Left ventricle myocardium inferior (tissue), 1 donor: Measurements from ENCODE around the gene INKA1. TPM values are rescaled to one million over a fixed set of nuclear protein-coding genes. Genes with fewer than 3 reads are reported as not detected.
"Not testable (repeated sequence)": the region's sequence is repeated elsewhere in the genome, so short reads cannot be mapped to it uniquely, and the experiment has no call there.

Experiments
- DNase-seq: peaks from one replicate; pipeline ENCODE4 v3.0.0-alpha.2; 2020
- H3K27ac ChIP-seq: fragments of 200-600 bp; replicated peaks from 2 replicates; pipeline ENCODE4 v1.8.0; 2021
- H3K27me3 ChIP-seq: fragments of 200-600 bp; 2 replicates; pipeline ENCODE4 v1.8.0; 2021; ENCODE audit warnings: low read depth
- H3K36me3 ChIP-seq: fragments of 200-600 bp; 2 replicates; pipeline ENCODE4 v1.8.0; 2021
- H3K4me1 ChIP-seq: fragments of 200-600 bp; 2 replicates; pipeline ENCODE4 v1.8.0; 2021
- H3K4me3 ChIP-seq: fragments of 200-600 bp; 2 replicates; pipeline ENCODE4 v1.8.0; 2021; ENCODE audit warnings: mild to moderate bottlenecking, moderate library complexity
- H3K9me3 ChIP-seq: fragments of 200-600 bp; replicated peaks from 2 replicates; pipeline ENCODE4 v1.8.0; 2021
- intact Hi-C: fragments of 100-400 bp; cut with micrococcal nuclease; formaldehyde crosslinking; loops from one replicate; pipeline ENCODE4 v1.11.0; 2022
- total RNA-seq: library from RNA; stranded (reverse); fragmentation: NEBNext Ultra II Directional; extraction: Animal tissue kit (Norgen Biotek cat#: 25700); gene quantifications from one replicate; pipeline ENCODE4 v1.2.1, GENCODE V29; 2021
- TF ChIP-seq, protein P1 (sequence below): fragments of 200-600 bp; IDR thresholded peaks from 2 replicates; pipeline ENCODE4 v1.8.0; 2021; ENCODE audit warnings: antibody characterized with exemption, mild to moderate bottlenecking, borderline replicate concordance
- donor health status: DM: no; HTN: yes; CAD: no; lungs with severe emphysema.

The INKA1 gene
- total RNA-seq, 1 donor from 2014 or later, result 2.3 TPM

DNA sequence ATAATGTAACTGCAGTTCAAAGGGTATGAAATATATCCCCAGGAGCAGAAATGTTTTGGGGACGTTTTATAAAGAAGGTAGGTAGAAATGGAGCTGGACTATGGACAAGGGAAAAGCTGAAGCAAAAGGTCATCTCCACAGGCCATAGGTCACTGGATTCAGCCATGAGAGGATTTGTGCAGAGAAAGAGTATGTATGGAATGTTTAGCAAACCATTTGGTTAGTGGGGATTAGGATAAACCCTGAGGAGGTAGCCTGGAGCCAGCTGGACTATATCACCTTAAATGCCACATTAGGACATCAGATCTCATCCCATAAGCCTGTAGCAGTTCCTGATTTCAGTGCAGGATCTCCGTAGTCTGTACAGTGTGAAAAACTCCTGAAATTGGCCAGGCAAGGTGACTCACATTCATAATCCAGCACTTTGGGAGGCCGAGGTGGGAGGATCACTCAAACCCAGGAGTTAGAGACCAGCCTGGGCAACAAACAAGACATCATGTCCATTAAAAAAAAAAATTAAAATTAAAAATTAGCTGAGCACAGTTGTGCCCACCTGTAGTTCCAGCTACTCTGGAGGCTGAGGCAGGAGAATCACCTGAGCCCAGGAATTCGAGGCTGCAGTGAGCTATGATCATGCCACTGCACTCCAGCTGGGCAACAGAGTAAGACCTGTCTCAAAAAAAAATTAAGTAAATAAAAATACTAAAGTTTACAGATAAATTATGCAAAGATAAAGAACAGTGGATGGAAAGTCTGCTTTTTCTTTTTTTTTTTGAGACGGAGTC lies 21.5 kb upstream of the INKA1 start:
- no peak overlapping the region for H3K27ac ChIP-seq
- no peak for DNase-seq
- intact Hi-C loops, result no loop called here
- H3K9me3 ChIP-seq, result no peaks in the 10 kb centered on the region
- no peak overlapping the region for H3K4me3 ChIP-seq
- H3K4me1 ChIP-seq, result peaks cover 68% of the 10 kb centered on the region
- peaks cover 32% of the 10 kb centered on the region for H3K36me3 ChIP-seq
- TF ChIP-seq, protein P1, sequence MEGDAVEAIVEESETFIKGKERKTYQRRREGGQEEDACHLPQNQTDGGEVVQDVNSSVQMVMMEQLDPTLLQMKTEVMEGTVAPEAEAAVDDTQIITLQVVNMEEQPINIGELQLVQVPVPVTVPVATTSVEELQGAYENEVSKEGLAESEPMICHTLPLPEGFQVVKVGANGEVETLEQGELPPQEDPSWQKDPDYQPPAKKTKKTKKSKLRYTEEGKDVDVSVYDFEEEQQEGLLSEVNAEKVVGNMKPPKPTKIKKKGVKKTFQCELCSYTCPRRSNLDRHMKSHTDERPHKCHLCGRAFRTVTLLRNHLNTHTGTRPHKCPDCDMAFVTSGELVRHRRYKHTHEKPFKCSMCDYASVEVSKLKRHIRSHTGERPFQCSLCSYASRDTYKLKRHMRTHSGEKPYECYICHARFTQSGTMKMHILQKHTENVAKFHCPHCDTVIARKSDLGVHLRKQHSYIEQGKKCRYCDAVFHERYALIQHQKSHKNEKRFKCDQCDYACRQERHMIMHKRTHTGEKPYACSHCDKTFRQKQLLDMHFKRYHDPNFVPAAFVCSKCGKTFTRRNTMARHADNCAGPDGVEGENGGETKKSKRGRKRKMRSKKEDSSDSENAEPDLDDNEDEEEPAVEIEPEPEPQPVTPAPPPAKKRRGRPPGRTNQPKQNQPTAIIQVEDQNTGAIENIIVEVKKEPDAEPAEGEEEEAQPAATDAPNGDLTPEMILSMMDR, result no peak
- no peaks in the 10 kb centered on the region for H3K27me3 ChIP-seq

DNA sequence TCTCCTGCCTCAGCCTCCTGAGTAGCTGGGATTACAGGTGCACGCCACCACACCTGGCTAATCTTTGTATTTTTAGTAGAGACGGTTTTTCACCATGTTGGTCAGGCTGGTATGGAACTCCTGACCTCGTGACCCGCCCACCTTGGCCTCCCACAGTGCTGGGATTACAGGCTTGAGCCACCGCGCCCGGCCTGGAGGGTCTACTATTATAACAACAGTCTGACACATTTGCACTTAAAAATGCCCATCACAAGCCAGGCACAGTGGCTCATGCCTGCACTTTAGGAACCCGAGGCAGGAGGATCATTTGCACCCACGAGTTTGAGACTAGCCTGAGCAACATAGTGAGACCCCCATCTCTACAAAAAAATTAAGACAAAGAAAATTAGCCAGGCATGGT lies 20.8 kb upstream of the INKA1 start:
- H3K27me3 ChIP-seq, H3K27ac ChIP-seq, intact Hi-C loops, H3K4me3 ChIP-seq, H3K9me3 ChIP-seq, DNase-seq: not testable (repeated sequence)
- Histone ChIP-seq H3K36me3 (peaks cover 26% of the 10 kb centered on the region), H3K4me1 (peaks cover 75% of the 10 kb centered on the region)

DNA sequence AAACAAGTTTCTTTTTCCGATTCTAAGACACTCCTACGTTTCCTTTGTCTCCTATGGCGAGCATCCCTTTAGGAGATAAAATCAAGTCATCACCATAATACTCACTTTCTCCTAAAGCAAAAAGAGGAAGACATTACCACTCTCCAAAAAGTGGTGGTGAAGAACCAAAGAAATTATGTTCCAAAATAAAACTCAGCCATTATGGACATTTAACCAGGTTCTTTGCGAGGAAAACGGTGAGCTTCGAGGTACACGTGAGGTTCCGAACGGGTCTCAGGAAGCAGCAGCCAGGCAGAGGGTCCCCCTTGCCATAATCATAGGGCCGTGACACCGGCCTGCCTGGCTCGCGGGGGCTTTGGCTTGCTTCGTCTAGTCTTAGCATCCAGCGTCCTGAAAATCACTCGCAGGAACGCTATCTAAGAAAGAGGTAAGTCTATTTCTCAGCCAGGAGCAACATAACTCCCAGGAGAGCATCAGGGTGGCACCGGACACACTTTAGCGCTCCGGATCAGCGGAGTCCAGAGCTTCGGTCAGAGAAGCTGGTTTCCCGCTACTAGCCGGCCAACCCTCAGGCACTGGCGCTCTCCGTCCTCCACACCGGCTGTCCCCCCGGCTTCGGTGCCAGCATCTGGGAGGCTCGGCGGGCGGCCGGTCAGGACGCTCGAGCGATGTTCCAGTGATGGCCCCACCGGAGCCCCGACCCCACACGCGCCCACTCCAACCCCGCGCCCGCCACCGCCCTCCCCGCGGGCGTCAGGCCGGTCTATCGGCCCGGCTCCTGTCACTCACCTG lies 17.3 kb upstream of the INKA1 start:
- Histone ChIP-seq H3K4me3 (peak overlapping the region; percentile 96), H3K27me3 (no peaks in the 10 kb centered on the region), H3K27ac (peak overlapping the region; percentile 96), H3K36me3 (peaks cover 21% of the 10 kb centered on the region), H3K4me1 (peaks cover 63% of the 10 kb centered on the region), H3K9me3 (no peaks in the 10 kb centered on the region)
- intact Hi-C loops, result no loop called here
- no peak for DNase-seq
- TF ChIP-seq, protein P1, result no peak

DNA sequence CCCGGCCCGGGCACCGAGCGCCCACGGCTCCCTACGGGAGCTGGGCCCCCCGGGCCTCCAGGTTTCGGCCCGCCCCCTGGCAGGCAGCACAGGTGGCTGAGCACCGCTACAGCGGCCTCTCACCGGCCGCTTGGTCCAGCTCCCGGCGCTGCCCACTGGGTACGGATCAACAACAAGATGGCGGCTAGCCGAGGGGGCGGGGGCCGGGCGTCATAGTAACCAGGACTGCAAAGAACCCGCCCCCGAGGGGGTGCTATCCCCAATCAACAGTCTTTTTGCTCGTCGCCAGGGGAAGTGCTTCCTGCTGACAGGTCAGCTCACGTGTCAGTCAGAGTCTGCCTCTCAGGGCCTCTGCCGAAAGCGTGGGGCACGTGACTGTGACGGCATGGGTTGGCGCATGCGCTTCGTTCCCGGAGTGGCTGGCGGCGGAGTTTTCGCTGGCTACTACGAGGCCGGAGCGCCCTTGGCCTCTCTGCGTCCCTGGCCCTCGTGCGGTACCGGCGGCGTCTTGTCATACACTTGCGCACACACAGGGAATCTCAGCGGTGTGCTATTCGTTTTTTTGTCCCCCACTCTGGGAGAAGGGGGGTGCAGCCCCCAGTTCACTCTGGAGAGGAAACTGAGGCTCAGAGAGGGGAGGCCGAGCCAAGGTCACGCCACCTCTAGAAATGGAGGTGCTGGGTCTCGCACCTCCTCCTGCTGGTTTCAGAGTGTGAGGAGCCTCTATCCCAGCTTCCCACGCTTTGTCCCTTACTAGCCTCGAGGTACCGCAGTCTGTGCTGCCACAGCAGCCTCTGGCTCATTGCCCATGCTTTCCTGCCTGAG lies 16.5 kb upstream of the INKA1 start, which contains the start of gene IP6K1:
Gene IP6K1 (minus strand): TSS at position 186 of the 825 bp plus-strand sequence. CDS start 38,502 bp downstream, outside the sequence.
- intact Hi-C loops, result no loop called here
- Histone ChIP-seq H3K9me3 (no peaks in the 10 kb centered on the region), H3K4me1 (peaks cover 55% of the 10 kb centered on the region), H3K36me3 (peaks cover 15% of the 10 kb centered on the region), H3K27me3 (no peaks in the 10 kb centered on the region), H3K4me3 (peak within 1 kb of the TSS; percentile 96), H3K27ac (peak within 1 kb of the TSS; percentile 96)
- DNase-seq, result peak; percentile 100
- TF ChIP-seq, protein P1, result no peak

DNA sequence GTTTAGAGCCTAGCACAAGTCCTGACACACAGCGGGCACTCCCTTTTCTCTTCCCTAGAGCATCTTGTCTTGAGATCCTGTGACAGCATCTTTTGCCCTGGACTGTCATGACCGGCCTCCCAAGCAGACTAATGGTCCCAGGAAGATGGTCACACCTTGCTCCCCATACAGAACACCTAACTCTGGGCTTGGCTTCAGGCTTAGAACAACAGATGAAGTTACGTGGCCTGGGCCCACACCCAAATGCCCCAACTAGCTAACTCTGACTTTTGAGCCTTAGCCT lies 15.9 kb upstream of the INKA1 start:
- peak overlapping the region; percentile 96 for H3K4me3 ChIP-seq
- peaks cover 50% of the 10 kb centered on the region for H3K4me1 ChIP-seq
- intact Hi-C loops, result no loop called here

More for the DNA sequence above, 15.9 kb upstream of the INKA1 start:
- no peaks in the 10 kb centered on the region for H3K9me3 ChIP-seq
- peak overlapping the region; percentile 96 for H3K27ac ChIP-seq
- H3K27me3 ChIP-seq, result no peaks in the 10 kb centered on the region
- peaks cover 12% of the 10 kb centered on the region for H3K36me3 ChIP-seq
- TF ChIP-seq, protein P1, result no peak
- no peak for DNase-seq
